OCI-LY3 (cell line): Measurements from ENCODE around the gene CYP46A1.

Source experiments
- CTCF ChIP-seq: fragments of 200-600, 300-600 bp; sonication (generic); IDR thresholded peaks from 2 replicates; pipeline ENCODE4 v1.5.1; 2014; ENCODE audit warnings: antibody characterized with exemption, low read length, low read depth
- EZH2phosphoT487 ChIP-seq: fragments of 200-600 bp; shearing (Covaris generic); IDR thresholded peaks from 2 replicates; pipeline ENCODE4 v1.6.1; 2018; ENCODE audit warnings: antibody characterized with exemption, mixed run types, low read depth

- TF ChIP-seq CTCF (no peak), EZH2phosphoT487 (no peak)
Measured at GRCh38 chr14:99688629-99689028, 4.5 kb downstream of the CYP46A1 start.
